ENCODE results near the gene RAPGEF3.

RAPGEF3 gene

DNA sequence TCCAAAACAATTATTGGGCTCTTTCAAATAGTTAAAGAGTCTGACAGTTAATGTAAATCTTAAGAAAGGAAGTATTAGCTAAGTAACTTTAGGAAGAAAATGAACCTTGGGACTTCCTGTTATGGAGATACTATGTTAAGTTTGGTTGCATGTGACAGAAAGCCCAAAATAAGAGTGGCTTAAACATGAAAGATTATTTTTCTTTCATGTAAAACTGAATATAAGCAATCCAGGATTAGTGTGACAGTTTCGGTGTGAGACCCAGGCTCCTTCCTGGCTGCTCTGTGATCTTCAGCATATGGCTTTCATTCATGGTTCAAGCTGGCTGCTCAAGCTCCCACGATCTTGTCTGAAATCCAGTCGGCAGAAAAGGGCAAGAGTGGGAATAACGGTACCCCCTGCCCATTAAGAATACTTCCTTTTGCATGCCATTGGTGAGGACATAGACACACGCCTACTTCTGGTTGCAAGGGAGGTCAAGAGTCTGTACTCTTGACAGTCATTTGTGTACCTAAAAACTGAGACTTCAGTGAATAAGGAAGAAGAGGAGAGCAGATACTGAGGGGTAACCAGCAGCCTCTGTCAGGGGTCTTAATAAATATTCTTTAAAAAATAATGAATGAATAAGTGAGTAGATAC, 50.7 kb downstream of the RAPGEF3 start:
- DNase-seq (ENCODE audit: low spot score): no peak
- TF ChIP-seq CTCF (IDR thresholded peaks at IDR 0.05; ENCODE audit: borderline replicate concordance, control extremely low read depth, extremely low read depth, insufficient read depth, missing control alignments): no peak
- in situ Hi-C loops (cut with MboI; ENCODE audit: low sequenced_read_pairs, unreplicated experiment): loop anchor here (25.0 kb wide), 1 partner anchor 454 kb away; the partner anchor contains the start of gene ASB8

- no peak for TF ChIP-seq CTCF (IDR thresholded peaks at IDR 0.05; ENCODE audit: borderline replicate concordance, control extremely low read depth, extremely low read depth, insufficient read depth, missing control alignments)
- in situ Hi-C loops (cut with MboI; ENCODE audit: low sequenced_read_pairs, unreplicated experiment): loop anchor here (25.0 kb wide), 1 partner anchor 455 kb away; the partner anchor contains the start of gene ASB8
- no peak for DNase-seq (ENCODE audit: low spot score)
Measured at GRCh38 chr12:47707355-47707754, 51.3 kb downstream of the RAPGEF3 start.

DNA sequence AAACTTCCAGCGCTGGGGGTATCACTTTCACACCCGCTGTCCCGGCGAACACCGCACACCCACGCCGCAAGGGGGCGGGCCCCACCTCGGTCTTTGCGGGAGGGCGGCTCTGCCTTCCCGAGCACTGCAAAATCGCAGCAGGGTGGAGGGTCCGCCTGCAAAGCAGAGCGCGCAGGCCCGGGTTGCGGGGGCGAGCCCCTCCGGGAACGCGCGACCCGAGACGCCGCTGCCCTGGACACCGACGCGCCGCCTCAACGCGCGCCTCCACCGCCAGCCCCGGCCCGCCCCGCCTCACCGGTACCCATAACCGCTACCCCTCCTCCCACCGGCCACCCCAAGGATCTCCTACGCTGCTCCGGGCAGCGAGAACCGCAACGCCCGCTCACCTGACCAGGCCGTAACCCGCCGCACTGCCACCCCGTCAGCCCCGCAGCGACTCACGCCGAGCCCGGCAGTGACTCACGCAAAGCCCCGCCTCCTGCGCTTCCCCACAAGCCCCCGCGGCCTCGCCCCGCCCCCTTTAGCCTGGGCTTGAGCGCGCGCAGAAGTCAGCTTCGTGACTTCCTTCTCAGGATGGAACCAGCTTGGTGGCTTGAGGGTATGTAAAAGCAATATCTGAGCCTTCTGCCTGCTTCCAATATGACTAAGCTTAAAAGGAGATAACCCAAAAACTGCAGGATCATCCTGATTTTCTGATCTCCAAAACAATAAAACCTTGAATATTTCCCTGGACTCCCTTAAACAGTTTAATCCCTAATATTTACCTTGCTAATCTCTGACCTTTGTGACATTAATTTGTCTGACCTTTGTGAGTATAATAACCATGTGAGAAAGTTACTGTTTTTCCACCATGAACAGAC, 52.9 kb downstream of the RAPGEF3 start, which contains the start of gene RPAP3:
Gene RPAP3 (minus strand): TSS at position 465 of the 860 bp plus-strand sequence. CDS start 3,190 bp downstream, outside the sequence.
- peak; percentile 50 for TF ChIP-seq CTCF (IDR thresholded peaks at IDR 0.05; ENCODE audit: borderline replicate concordance, control extremely low read depth, extremely low read depth, insufficient read depth, missing control alignments)
- in situ Hi-C loops (cut with MboI; ENCODE audit: low sequenced_read_pairs, unreplicated experiment): loop anchor here (25.0 kb wide), 1 partner anchor 457 kb away; the partner anchor contains the start of gene ASB8
- peak; percentile 94 for DNase-seq (ENCODE audit: low spot score)

- in situ Hi-C loops (cut with MboI; ENCODE audit: low sequenced_read_pairs, unreplicated experiment): loop anchor here (25.0 kb wide), 1 partner anchor 457 kb away; the partner anchor contains the start of gene ASB8
- DNase-seq (ENCODE audit: low spot score): no peak
- TF ChIP-seq CTCF (IDR thresholded peaks at IDR 0.05; ENCODE audit: borderline replicate concordance, control extremely low read depth, extremely low read depth, insufficient read depth, missing control alignments): no peak
Measured at GRCh38 chr12:47705229-47705565, 53.5 kb downstream of the RAPGEF3 start.

DNA sequence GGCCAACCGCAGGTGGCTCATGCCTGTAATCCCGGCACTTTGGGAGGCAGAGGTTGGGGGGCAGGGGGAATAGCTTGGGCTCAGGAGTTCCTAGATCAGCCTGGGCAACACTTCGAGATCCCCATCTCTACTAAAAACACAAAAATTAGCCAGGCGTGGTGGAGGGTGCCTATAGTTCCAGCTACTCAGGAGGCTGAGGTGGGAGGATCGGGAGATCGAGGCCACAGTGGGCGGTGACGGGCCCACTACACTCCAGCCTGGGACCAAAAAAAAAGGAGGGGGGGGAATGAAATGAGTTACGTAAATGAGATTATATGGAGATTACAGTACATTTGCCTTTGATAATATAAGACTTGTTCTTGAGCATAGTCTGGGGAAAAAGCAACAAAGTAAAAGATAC, 54.0 kb downstream of the RAPGEF3 start:
- in situ Hi-C loops (cut with MboI; ENCODE audit: low sequenced_read_pairs, unreplicated experiment): loop anchor here (25.0 kb wide), 1 partner anchor 458 kb away; the partner anchor contains the start of gene ASB8
- TF ChIP-seq CTCF (IDR thresholded peaks at IDR 0.05; ENCODE audit: borderline replicate concordance, control extremely low read depth, extremely low read depth, insufficient read depth, missing control alignments): no peak
- no peak for DNase-seq (ENCODE audit: low spot score)

- no peak for DNase-seq (ENCODE audit: low spot score)
- in situ Hi-C loops (cut with MboI; ENCODE audit: low sequenced_read_pairs, unreplicated experiment): loop anchor here (25.0 kb wide), 1 partner anchor 462 kb away; the partner anchor contains the start of gene ASB8
- TF ChIP-seq CTCF (IDR thresholded peaks at IDR 0.05; ENCODE audit: borderline replicate concordance, control extremely low read depth, extremely low read depth, insufficient read depth, missing control alignments): no peak
Measured at GRCh38 chr12:47700263-47700662, 58.4 kb downstream of the RAPGEF3 start.
